Stimulated activated CD4-positive, alpha-beta T cell treated with anti-CD3 and anti-CD28 coated beads, Interleukin-2, amount 100 ng/mL, for 24 hours (primary cell): Measurements from ENCODE around the gene UBXN7.
"Not testable (repeated sequence)": the region's sequence is repeated elsewhere in the genome, so short reads cannot be mapped to it uniquely, and the experiment has no call there.

Experiments used
- DNase-seq, 2 donors: peaks; one replicate each; pipeline ENCODE4 v3.0.0-alpha.2; 2020

The UBXN7 gene, protein sequence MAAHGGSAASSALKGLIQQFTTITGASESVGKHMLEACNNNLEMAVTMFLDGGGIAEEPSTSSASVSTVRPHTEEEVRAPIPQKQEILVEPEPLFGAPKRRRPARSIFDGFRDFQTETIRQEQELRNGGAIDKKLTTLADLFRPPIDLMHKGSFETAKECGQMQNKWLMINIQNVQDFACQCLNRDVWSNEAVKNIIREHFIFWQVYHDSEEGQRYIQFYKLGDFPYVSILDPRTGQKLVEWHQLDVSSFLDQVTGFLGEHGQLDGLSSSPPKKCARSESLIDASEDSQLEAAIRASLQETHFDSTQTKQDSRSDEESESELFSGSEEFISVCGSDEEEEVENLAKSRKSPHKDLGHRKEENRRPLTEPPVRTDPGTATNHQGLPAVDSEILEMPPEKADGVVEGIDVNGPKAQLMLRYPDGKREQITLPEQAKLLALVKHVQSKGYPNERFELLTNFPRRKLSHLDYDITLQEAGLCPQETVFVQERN

DNA sequence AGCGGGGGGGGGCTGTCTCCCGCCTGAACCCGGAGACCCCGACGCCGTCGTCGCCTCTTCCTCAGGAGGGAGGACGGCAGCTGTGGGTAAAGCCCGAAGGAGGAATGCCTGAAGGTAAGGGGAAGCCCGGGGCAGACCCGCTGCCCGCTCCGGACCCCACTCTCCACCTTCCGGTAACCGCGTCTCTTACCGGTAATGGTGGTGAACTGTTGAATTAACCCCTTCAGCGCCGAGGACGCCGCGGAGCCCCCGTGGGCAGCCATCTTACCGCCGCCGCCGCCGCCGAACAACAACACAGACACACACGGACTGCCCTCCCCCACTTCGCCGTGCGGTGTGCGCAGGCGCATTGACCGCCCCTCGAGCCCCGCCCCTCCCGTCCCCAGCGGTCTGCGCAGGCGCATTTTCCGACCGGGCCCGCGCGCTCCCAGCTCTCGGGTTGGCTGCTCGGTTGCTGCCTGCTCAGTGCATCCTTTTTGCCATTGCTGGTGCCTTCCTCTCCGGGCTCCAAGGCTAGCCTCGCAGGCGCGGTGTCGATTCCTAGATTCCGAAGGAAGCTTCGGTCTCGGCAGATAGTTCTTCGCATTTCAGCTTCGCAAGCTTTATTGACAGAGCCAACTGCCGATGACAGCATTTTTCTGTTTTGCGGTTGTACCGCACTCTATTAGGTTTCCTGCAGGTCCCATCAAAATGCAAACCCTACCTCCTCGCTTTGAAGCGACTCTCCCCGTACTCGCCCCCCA, at the start of gene UBXN7:
TSS of gene UBXN7 (minus strand) at position 291 of the 743 bp plus-strand sequence. CDS start at position 263, 28 bp downstream.
- DNase-seq = peak; percentile 96

DNA sequence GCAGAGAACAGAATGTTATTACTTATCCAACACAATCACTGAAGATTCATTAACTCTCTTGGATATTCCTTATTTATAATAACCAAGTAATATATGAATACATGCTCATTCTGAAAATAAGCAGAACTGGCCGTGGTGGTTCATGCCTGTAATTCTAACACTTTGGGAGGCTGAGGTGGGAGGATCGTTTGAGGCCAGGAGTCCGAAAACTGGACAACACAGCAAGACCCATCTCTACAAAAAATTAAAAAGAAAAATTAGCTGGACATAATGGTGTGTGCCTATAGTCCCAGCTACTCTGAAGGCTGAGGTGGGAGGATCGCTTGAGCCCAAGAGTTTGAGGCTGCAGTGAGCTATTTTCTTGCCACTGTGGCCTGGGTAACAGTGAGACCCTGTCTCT, 45.5 kb upstream of the UBXN7 start:
- no peak for DNase-seq

DNA sequence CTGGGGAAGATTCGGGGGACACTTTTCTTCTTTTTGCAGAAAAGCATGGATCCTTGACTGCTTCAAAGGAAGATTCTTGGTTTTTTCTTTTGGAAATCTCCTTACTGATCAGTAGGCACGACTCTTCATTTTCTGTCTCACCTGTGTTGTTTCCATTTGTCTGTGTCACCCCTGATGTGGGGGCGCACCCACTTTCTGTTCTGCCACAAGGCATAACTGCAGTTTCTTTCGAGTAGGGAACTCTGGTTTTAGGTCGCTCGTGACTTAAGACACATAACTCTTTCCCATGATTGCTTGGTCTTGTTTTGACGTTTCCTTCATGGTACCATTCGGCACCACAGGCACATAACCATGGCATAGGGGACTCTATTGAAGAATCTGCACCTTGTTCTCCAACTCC, 40.1 kb upstream of the UBXN7 start:
- DNase-seq = no peak

DNA sequence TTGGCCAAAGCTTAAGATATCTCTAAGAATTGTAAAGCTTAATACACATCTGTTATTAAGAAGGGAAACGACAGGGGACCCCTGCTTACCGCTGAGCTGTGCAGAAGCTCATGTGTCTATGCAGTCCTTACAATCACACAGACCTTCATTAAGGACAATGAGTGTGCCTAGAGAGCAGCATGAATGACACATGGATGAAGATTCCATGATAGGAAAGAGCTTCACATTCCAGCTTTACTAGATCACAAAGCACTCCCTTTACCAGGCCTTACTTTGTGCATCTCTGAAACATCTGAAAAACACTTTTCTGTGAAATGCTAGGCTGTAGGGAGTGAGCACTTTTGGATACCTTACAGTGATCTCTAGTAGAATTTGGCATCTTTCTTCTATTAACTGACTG, 39.3 kb upstream of the UBXN7 start:
- DNase-seq = no peak

DNA sequence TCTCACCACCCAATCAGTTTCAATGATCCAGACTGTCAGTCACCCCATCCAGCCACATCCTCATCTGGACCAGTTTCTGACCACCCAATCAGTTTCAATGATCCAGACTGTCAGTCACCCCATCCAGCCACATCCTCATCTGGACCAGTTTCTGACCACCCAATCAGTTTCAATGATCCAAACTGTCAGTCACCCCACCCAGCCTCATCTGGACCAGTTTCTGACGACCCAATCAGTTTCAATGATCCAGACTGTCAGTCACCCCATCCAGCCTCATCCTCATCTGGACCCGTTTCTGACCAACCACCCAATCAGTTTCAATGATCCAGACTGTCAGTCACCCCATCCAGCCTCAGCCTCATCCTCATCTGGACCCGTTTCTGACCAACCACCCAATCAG, 38.0 kb upstream of the UBXN7 start:
- not testable (repeated sequence) for DNase-seq

DNA sequence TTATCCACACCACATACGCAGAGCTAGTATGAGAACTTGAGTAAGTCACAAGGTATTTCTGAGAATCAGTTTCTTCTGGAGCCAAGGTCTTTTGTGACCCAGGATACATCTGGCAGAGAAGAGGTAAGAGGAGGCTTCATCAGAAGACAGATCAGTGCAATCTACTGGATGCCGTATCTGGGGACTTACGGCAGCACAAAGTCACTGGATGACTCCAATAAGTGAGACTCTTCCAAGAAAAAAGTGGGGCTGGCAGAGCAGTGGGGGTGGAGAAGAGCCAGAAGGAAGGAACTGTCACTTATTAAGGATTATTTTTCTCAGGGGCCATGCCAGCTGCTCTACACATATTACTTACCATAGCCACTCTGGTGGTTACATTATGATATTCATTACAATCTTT, 31.6 kb upstream of the UBXN7 start:
- no peak for DNase-seq

DNA sequence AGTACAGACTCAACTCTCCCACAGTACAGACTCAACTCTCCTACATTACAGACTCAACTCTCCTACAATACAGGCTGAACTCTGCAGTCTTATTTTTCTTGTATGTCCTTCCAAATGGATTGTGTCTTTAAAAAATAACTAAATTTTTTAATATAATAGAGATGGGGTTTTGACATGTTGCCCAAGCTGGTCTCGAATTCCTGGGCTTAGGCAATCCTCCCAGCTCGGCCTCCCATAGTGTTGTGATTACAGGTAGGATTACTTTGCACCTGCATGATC, 31.2 kb upstream of the UBXN7 start:
- DNase-seq = no peak

DNA sequence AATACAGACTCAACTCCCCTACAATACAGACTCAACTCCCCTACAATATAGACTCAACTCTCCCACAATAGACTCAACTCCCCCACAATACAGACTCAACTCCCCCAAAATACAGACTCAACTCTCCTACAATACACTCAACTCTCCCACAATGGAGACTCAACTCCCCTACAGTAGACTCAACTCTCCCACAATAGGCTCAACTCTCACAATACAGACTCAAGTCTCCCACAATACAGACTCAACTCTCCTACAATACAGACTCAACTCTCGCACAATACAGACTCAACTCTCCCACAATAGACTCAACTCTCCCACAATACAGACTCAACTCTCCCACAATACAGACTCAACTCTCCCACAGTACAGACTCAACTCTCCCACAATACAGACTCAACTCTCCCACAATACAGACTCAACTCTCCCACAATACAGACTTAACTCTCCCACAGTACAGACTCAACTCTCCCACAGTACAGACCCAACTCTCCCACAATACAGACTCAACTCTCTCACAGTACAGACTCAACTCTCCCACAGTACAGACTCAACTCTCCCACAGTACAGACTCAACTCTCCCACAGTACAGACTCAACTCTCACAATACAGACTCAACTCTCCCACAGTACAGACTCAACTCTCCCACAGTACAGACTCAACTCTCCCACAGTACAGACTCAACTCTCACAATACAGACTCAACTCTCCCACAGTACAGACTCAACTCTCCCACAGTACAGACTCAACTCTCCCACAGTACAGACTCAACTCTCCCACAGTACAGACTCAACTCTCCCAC, 30.7 kb upstream of the UBXN7 start:
- not testable (repeated sequence) for DNase-seq

DNA sequence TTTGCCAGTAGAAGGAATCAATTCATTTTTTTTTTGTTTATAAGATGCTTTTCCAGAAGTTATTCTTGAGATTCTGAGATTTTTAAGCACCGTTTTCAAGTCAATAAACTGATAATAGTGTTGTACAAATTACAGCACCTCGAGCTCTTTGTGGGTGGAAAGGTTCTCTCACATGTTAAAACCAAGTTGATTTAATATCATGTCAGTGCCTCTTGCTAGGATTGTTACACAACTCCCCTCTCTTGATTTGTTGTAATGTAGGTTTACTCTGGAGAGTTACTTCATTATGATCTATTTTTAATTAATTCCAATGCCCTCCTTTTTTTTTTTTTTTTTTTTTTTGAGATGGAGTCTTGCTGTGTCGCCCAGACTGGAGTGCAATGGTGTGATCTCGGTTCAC, 25.8 kb upstream of the UBXN7 start:
- no peak for DNase-seq

DNA sequence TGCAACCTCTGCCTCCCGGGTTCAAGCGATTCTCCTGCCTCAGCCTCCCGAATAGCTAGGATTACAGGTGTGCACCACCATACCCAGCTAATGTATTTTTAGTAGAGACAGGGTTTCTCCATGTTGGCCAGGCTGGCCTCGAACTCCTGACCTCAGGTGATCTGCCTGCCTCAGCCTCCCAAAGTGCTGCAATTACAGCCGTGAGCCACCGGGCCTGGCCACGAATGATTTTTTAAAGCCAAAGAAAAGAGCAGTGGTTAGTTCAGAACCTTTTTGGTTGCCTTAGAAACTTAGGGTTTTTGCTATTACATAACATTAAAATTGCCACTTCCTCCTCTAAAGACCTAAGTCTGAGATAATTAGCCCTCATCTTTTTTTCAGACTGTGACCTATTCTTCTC, 25.2 kb upstream of the UBXN7 start:
- DNase-seq = not testable (repeated sequence)

DNA sequence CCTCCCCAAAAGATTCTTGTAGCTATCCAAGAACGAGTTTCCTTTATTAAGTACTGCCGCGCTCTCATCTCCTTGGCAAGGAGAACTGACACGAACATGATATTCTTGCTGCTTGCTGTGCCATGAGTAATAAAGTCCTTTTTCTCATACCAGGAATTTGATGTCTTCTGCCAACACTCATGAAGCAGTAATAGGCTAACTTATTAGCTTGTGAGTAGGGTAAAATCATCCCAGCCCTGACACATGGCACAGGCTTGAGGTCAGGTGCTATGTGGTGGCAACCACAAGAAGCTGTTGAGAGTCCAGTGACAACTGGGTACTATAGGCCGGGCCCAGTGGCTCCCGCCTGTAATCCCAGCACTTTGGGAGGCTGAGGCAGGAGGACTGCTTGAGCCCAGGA, 22.7 kb upstream of the UBXN7 start:
- no peak for DNase-seq

DNA sequence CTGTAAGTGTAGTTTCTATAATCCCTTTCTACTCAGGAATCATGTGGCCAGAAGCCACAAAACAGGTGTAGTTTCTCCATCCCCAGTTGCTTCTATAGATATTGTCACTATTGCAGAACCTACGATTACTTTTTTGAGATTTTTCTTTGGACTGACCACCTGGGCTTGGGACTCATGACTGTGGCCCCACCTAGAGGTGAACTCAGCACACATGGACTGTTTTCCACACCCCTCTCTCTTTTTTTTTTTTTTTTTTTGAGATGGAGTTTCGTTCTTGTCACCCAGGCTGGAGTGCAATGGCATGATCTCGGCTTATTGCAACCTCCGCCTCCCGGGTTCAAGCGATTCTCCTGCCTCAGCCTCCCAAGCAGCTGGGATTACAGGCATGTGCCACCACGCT, 13.2 kb upstream of the UBXN7 start:
- not testable (repeated sequence) for DNase-seq

DNA sequence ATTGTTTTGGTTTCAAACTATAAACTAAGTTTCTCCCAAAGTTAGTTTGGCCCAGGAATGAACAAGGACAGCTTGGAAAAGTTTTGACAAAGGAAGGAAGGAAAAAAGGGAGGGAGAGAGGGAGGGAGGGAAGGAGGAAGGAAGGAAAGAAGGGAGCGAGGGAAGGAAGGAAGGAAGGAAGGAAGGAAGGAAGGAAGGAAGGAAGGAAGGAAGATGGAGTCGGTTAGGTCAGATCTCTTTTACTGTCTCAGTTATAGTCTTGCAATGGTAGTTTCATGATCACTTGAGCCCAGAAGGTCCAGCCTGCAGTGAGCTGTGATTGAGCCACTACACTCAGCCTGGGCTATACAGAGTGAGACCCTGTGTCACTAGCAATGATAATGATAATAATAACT, 12.3 kb upstream of the UBXN7 start:
- no peak for DNase-seq

DNA sequence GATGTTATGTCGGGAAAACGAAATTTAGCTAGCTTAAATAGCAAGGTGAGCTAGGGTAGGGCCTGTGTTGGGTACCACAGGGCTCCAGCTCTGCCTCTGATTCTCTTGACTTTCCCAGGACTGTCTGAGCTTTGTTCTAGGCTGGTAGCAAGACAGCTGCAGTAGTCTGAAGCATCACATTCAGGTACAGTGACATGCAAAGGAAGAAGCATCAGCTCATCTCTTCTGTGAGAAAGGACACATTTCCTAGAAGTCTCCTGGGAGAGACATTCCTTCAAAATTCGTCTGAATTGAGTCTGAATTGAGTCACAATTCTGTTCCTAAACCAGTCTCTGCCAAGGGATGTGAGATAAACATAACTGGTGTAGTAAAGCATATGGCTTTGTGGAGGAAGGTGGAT, 8.5 kb upstream of the UBXN7 start:
- no peak for DNase-seq

DNA sequence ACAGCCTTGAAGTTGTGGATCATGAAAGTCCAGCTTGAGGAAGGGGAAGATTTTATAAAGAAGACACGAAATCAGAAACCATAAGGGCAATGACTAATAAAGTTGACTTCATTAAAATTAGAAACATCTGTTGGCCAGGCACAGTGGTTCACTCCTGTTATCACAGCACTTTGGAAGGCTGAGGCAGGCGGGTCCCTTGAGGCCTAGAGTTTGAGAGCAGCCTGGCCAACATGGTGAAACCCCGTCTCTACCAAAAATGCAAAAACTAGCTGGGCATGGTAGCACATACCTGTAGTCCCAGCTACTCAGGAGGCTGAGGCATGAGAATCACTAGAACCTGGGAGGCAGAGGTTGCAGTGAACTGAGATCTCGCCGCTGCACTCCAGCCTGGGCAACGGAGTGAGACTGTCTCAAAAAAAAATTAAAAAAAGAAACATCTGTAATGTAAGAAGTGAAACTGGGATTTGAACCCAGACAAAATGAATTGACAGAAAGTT, 7.9 kb upstream of the UBXN7 start:
- no peak for DNase-seq

DNA sequence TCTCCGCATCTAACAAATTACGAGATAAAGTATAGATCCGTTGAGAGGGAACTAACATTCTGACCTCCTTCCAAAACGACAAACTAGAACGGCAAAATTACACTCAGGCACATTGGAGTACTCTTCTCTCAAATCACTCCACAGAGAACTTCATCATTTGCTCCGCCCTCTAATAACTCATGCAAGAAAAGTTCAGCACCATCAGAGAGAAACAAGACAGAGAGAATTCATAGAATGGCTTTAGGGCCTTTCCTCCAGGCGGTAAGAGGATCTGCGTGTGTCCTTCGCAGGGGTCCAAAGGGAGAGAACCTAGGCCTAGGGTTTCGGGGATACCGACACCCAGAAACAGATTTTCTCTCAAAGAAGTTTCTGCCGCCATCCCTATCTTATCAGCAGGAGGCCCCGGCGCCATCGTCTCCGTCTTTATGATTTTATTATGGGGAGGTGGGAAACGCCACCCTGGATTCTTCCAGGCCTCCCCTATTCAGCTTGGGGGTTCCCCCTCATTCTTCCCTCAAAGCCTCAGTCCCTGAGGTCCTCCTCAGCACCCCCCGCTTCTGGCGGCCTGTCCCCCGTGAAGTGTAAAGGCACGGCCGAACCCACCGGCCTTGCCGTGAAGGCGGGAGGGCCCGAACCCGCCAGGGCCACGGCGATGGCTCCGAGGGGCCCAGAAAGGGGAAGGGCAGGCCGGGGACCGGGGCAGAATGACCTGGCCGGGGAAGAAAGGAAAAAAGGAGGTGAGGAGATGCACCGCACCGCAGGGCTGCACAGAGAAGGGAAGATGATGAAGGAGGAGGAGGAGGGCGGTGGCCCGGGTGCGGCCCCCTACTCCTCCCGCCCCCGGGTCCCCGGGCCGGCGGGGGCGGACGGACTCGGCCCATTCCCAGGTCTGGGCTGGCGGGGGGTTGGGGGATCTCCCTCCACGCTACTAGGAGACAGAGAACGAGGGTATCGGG, 768 bp downstream of the UBXN7 start:
- peak; percentile 7 to 32 for DNase-seq

DNA sequence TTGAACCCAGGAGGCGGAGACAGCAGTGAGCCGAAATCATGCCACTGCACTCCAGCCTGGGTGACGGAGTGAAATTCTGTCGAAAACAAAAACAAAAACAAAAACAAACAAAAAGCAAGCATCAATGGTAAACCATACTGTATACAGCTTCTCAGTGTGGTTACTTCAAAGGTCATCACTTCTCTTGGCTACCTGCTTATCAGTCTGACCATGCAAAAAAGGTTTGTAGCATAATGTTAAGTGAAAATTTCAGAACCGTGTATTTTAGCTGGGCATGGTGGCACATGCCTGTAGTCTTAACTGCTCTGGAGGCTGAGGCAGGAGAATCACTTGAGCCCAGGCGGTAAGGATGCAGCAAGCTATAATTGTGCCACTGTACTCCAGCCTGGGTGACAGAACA, 4.2 kb downstream of the UBXN7 start:
- DNase-seq = no peak

DNA sequence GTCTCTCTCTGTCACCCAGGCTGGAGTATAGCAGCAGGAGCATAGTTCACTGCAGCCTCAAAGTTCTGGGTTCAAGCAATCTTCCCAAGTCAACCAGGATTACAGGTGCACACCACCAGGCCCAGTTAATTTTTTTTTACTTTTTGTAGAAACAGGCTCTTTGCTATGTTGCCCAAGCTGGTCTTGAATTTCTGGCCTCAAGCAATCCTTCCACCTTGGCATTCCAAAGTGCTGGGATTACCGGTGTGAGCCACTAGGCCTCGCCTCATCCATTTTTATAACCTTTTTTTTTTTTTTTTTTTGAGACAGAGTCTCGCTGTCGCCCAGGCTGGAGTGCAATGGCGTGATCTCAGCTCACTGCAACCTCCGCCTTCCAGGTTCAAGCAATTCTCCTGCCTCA, 7.8 kb downstream of the UBXN7 start:
- DNase-seq = not testable (repeated sequence)

DNA sequence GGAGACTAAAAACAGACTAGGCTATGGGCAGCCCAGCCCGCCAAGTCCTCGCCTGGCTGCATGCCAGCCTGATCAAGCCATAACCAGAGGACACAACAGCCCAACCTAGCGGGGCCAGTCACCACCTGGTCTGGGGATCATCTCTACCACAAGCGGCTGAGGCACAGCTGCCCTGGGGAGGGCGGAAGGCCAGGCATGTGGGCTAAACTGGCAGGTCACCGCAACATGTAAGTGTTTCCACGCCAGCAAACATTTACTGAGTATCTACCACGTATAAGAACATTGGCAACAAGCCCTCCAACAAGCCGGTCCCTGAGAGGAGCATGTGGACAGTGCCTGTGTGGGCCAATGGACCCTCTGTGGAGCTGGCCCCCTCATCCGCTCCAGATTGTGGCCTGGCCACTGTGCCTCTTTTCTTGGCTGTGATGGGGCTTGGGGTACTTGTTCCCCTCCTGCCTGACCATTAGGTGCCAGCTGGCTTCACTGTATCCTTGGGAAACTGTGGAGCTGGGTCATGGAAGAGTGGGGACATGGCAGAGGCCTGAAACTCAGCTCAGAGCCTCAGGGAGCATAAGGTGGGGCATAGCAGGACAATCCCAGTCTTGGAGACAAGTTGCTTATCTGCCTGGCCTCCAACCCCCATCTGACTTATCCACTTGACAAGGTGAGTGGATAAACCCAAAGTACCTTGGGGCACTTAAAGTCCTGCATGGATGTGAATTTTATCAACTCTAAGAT, 9.0 kb downstream of the UBXN7 start:
- DNase-seq = no peak

DNA sequence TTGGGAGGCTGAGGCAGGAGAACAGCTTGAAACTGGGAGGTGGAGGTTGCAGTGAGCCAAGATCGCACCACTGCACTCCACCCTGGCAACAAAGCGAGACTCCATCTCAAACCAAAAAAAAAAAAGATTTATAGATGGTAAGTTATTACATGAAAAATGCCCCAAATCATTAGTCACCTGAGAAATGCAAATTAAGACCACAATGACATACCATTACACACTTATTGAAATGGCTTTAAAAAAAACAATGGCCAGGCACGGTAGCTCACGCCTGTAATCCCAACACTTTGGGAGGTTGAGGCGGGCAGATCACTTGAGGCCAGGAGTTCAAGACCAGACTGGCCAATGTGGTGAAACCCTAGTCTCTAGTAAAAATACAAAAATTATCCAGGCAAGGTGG, 10.6 kb downstream of the UBXN7 start:
- not testable (repeated sequence) for DNase-seq

DNA sequence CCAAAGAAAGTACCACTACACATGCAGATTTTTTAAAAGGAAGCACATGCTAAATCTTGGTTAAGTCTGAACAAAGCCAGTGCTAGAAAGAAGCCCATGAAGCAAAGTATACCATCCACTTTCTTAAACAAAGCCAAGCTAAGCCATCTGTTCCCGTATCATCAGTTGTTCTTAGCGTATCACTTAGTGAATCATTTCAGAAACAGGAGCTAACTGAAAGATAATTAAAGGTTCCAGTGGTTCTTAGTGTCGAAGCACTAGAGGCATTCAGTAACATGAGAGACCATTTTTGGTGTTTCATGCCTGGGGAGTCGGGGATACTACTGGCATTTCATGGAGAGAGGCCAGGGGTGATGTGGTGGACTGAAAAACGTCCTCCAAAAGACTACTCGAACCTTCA, 12.8 kb downstream of the UBXN7 start:
- DNase-seq = no peak

DNA sequence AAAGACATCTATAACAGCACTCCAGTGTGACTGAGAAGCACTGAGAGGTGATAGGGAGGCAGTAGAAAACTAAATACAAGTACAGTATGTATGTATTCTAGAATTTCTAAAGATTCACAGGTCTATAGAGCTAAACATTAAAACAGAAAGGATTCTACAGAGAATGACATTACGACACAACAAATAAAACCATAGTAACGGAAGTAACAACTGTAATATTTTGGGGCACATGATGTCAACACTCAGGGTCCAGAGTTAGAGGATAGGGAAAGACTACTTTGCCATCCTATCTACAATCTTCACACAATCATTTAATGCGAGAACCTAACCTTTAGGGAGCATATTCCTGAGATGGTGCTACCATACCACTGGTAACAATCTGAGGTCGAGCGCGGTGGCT, 13.6 kb downstream of the UBXN7 start:
- no peak for DNase-seq
